ENCODE data around the gene HBA1.
"Not testable (repeated sequence)": the region's sequence is repeated elsewhere in the genome, so short reads cannot be mapped to it uniquely, and the experiment has no call there.

The HBA1 gene

DNA sequence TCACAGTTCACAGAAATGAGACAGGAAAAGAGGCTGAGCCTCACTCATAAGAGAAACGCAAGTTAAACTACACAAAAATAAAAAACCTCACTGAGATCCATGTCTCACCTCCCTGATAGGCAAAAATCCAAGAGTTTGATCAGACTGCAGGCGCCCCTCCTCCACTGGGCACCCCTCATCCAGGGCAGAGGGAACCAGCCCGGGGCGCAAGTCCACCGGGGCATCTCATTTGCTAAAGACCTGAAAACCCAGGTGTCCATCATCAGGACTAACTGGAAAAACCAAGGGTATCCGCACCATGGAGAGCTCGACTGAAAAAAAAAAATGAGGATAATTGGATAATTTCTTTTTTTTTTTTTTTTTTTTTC, 21.5 kb upstream of the HBA1 start:
- H3K4me3 ChIP-seq (ENCODE audit: low read depth, low read length), result peak overlapping the region; percentile 54
- DNase-seq (ENCODE audit: low read depth), result no peak

DNA sequence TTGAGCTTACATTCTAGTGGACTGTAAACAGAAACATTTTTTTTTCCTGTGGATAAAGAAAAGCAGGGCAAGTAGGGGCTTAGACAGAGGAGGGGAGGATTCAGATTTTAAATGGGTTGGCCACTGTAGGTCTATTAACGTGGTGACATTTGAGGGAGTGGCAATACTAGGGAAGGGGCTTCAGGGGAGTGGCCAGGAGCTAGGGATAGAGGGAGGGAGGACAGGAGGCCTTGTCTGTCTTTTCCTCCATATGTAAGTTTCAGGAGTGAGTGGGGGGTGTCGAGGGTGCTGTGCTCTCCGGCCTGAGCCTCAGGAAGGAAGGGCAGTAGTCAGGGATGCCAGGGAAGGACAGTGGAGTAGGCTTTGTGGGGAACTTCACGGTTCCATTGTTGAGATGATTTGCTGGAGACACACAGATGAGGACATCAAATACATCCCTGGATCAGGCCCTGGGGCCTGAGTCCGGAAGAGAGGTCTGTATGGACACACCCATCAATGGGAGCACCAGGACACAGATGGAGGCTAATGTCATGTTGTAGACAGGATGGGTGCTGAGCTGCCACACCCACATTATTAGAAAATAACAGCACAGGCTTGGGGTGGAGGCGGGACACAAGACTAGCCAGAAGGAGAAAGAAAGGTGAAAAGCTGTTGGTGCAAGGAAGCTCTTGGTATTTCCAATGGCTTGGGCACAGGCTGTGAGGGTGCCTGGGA, 17.2 kb upstream of the HBA1 start:
- DNase-seq (ENCODE audit: low read depth), result no peak
- no peak overlapping the region for H3K4me3 ChIP-seq (ENCODE audit: low read depth, low read length)

DNA sequence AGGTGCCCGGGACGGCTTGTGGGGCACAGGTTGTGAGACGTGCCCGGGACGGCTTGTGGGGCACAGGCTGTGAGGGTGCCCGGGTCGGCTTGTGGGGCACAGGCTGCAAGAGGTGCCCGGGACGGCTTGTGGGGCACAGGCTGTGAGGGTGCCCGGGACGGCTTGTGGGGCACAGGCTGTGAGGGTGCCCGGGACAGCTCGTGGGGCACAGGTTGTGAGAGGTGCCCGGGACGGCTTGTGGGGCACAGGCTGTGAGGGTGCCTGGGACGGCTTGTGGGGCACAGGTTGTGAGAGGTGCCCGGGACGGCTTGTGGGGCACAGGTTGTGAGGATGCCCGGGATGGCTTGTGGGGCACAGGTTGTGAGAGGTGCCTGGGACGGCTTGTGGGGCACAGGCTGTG, 16.2 kb upstream of the HBA1 start:
- not testable (repeated sequence) for H3K4me3 ChIP-seq (ENCODE audit: low read depth, low read length)

DNA sequence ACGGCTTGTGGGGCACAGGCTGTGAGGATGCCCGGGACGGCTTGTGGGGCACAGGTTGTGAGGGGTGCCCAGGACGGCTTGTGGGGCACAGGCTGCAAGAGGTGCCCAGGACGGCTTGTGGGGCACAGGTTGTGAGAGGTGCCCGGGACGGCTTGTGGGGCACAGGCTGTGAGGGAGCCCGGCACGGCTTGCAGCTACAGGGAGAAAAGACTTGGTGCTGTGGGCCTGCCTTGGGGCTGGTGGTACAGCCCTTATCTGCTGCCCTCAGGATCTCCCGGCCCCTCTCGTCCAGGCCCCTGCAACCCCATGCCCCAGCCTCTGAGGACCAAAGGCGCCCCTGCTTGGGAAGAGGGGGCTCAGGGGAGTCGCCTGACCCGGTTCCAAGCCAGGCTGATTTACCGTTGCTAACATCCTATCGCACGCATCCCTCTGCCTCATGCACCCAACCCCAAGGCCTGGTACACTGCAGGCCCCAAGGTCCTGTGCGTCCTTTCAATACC, 15.7 kb upstream of the HBA1 start:
- H3K4me3 ChIP-seq (ENCODE audit: low read depth, low read length), result no peak overlapping the region
- no peak for DNase-seq (ENCODE audit: low read depth)

More for the DNA sequence above, 16.2 kb upstream of the HBA1 start:
- not testable (repeated sequence) for DNase-seq (ENCODE audit: low read depth)

DNA sequence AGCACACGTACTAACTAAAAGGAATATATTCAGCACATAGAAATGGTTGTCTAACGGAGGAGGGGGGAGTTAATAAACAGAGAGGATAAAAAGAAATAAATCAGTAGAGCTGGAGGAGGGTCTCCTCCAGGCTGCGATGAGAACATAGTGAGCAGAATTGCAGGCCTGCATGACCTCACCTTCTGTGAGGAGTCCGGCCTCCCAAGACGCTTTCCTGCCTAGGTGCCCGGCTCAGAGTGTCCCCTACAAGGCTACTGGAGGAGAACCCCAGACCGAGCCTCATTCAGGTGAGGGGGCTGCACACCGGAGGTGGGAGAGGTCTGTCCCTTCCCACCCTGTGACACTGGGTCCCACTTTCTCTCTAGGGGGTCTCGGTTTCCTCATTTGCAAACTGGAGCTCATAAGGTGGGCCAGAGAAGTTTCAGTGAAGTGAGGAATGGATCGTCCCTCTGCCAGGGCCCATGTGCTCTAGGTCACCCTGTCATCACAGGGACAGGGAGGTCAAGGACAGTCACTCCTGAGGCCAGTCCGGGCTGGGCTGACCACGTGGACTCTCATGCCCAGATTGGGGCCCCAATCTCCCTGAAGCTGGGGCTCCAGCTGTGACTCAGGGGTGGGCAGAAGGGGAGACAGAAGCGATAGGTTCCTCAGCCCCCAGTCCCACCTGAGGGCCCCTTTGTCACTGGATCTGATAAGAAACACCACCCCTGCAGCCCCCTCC, 14.0 kb upstream of the HBA1 start:
- H3K4me3 ChIP-seq (ENCODE audit: low read depth, low read length), result no peak overlapping the region
- no peak for DNase-seq (ENCODE audit: low read depth)

DNA sequence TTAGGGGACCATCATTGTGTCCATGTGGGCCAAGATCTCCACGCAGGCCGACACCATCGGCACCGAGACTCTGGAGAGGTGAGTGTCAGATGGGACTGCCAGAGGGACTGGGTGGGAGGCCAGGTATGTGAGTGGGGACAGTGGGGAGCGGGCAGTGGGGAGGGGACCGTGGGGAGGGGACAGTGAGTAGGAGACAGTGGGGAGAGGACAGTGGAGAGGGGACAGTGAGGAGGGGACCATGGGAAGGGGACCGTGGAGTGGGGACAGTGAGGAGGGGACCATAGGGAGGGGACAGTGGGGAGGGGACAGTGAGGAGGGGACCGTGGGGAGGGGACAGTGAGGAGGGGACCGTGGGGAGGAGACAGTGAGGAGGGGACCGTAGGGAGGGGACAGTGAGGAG, 13.3 kb upstream of the HBA1 start:
- H3K4me3 ChIP-seq (ENCODE audit: low read depth, low read length); DNase-seq (ENCODE audit: low read depth): not testable (repeated sequence)

DNA sequence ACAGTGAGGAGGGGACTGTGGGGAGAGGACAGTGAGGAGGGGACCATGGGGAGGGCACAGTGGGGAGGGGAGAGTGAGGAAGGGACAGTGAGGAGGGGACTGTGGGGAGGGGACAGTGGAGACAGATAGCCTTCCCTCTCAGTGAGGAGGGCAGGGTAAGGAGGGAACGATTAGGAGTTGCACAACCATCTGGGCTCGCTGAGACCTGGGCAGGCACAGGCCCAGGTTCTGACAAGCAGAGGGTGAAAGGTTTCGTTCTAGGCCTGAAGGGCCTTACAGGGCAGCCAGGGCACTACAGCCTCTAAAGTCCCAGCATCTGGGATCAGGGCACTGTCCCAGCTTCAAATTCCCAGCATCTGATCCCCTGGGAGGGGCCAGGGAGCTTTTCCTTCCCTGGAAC, 12.8 kb upstream of the HBA1 start:
- H3K4me3 ChIP-seq (ENCODE audit: low read depth, low read length); DNase-seq (ENCODE audit: low read depth): not testable (repeated sequence)

DNA sequence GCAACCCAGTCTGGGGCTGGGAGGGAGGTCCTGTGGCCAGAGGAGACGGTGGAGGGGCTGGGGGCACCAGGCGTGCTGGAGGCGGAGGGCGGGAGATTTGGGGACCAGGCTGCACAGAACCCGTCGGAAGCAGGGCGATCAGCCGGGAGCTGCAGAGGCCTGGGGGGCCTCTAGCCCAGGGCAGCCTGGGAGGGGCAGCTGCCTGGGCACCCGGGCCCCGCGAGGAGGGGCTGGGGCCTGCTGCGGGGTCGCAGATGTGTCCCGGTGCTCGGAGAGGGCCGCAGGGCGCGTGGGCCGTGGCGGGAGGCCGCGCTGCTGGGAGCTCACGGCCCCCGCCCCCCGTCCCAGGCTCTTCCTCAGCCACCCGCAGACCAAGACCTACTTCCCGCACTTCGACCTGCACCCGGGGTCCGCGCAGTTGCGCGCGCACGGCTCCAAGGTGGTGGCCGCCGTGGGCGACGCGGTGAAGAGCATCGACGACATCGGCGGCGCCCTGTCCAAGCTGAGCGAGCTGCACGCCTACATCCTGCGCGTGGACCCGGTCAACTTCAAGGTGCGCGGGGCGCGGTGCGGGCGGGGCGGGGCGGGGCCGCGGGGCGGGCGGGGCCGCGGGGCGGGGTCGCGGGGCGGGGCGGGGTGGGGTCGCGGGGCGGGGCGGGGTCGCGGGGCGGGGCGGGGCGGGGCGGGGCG, 12.2 kb upstream of the HBA1 start:
- DNase-seq (ENCODE audit: low read depth); H3K4me3 ChIP-seq (ENCODE audit: low read depth, low read length): not testable (repeated sequence)

DNA sequence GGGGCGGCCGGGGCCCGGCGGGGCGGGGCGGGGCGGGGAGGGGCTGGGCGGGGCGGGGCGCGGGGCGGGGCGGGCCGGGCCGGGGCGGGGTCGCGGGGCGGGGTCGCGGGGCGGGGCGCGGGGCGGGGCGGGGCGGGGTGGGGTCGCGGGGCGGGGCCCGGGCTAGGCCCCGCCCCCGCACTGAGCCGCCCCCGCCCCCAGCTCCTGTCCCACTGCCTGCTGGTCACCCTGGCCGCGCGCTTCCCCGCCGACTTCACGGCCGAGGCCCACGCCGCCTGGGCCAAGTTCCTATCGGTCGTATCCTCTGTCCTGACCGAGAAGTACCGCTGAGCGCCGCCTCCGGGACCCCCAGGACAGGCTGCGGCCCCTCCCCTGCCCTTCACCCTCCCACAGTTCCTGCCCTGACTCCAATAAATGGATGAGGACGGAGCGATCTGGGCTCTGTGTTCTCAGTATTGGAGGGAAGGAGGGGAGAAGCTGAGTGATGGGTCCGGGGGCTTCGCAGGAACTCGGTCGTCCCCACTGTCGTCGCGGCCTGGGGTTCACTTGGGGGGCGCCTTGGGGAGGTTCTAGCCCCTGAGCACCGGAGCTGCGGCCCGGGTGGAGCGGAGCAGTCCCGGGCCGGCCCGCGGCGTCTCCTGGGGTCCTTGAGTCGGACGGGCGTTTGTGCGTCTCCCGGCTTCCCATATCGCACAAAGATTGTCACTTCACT, 11.5 kb upstream of the HBA1 start:
- peak overlapping the region; percentile 32 for H3K4me3 ChIP-seq (ENCODE audit: low read depth, low read length)
- DNase-seq (ENCODE audit: low read depth), result no peak

DNA sequence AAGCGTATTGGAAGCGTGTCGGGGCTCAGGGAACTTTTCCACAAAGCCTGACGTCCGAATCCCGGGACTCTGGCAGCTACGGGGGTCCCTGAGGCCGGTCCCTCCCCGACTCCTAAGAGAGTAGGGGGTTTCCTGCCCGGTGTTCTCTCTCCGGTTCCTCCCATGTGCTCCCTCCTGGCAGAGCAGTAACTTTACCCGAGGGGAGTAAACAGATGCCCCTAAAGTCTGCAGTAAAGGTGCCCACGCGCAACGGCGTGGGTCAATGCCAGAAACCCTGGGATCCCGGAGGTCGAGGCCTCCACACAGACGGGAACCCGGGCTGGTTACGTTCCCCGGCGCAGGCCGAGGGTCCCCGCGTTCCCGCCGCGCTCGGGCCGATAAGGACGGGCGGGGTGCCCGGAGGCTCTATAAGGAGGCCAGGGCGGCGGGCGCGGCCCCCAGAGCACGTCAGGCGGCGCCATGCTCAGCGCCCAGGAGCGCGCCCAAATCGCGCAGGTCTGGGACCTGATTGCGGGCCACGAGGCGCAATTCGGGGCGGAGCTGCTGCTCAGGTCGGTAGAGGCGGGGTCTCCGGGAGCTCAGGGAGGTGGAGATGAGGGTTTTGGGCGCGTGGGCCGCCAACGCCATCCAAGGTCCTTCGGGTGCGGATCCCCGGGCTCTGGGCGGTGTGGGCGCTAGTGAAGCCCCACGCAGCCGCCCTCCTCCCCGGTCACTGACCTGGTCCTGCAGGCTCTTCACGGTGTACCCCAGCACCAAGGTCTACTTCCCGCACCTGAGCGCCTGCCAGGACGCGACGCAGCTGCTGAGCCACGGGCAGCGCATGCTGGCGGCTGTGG, 10.7 kb upstream of the HBA1 start, which contains the start of gene HBM:
TSS of gene HBM (plus strand) at position 440 of the 836 bp plus-strand sequence. CDS start at position 460, 20 bp downstream.
- peak within 1 kb of the TSS; percentile 32 for H3K4me3 ChIP-seq (ENCODE audit: low read depth, low read length)
- no peak for DNase-seq (ENCODE audit: low read depth)

DNA sequence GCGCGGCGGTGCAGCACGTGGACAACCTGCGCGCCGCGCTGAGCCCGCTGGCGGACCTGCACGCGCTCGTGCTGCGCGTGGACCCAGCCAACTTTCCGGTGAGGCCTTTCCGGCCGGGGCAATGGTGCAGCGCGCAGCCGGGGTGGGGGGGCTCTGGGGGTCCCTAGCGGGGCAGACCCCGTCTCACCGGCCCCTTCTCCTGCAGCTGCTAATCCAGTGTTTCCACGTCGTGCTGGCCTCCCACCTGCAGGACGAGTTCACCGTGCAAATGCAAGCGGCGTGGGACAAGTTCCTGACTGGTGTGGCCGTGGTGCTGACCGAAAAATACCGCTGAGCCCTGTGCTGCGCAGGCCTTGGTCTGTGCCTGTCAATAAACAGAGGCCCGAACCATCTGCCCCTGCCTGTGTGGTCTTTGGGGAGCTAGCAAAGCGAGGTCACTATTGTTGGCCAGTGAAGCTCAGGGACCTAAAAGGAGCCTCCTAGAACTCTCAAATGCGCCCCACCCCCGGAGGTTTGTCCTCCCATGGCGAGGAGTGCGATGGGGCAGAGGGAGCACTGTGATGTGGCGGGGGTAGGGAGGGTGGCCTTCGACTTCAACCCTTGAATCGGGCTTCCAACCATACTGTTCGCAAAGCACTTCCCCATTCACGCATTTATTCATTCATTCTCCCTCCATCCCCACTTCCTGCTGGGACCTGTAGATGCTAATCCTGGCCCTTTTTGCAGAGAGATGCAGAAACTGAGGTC, 9.9 kb upstream of the HBA1 start:
- no peak overlapping the region for H3K4me3 ChIP-seq (ENCODE audit: low read depth, low read length)
- DNase-seq (ENCODE audit: low read depth), result no peak

DNA sequence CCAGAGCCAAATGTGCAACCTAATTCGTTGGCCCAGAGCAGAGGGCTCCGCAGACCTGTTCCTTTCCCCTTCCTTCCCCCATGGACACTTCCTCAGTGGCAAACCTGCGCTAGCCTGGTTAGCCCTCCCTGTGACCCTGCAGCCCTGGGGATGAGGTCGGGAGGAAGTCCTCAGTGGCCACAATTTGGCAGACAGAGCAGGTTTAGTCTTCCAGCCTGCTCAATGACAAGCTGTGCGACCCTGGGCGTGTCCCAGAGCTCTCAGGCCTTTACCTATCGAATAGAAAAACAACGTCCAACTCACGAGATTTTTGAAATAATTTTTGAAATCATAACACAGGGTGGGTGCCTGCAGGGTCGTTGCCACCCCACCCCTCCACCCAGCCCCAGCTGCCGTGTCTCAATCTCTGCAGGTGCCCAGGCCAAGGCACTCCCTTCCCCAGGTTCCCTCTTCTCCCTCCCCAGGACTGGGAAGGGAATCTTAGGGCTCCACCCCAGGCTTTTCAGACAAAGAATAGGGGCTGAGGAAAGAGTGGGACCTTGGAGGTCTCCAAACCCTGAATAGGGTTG, 9.3 kb upstream of the HBA1 start:
- H3K4me3 ChIP-seq (ENCODE audit: low read depth, low read length), result no peak overlapping the region
- no peak for DNase-seq (ENCODE audit: low read depth)

DNA sequence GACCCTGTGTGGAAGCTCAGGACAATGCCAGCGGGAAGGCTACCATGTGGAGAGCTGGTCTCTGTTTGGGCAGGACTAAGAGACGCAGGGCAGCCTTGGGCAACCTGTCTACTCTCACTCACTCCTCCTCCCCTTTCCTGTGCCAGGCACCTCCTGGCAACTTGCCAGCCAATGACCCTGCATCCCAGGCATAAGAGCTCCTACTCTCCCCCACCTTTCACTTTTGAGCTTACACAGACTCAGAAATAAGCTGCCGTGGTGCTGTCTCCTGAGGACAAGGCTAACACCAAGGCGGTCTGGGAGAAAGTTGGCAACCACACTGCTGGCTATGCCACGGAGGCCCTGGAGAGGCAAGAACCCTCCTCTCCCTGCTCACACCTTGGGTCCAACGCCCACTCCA, 8.1 kb upstream of the HBA1 start:
- no peak overlapping the region for H3K4me3 ChIP-seq (ENCODE audit: low read depth, low read length)
- DNase-seq (ENCODE audit: low read depth), result no peak

DNA sequence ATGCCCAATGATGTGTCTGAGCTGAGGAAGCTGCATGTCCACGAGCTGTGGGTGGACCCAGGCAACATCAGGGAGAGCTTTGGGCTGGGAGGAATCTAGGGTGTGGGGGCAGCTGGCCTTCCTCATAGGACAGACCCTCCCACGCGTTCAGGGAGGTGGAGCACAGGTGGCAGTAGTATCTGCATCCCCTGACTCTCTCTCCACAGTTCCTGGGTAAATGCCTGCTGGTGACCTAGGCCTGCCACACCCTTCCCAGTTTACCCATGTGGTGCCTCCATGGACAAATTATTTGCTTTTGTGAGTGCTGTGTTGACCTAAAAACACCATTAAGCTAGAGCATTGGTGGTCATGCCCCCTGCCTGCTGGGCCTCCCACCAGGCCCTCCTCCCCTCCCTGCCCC, 7.5 kb upstream of the HBA1 start:
- H3K4me3 ChIP-seq (ENCODE audit: low read depth, low read length), result no peak overlapping the region

DNA sequence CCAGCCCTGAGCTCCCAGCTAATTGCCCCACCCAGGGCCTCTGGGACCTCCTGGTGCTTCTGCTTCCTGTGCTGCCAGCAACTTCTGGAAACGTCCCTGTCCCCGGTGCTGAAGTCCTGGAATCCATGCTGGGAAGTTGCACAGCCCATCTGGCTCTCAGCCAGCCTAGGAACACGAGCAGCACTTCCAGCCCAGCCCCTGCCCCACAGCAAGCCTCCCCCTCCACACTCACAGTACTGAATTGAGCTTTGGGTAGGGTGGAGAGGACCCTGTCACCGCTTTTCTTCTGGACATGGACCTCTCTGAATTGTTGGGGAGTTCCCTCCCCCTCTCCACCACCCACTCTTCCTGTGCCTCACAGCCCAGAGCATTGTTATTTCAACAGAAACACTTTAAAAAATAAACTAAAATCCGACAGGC, 6.4 kb upstream of the HBA1 start:
- DNase-seq (ENCODE audit: low read depth), result not testable (repeated sequence)

More for the DNA sequence above, 7.5 kb upstream of the HBA1 start:
- DNase-seq (ENCODE audit: low read depth), result no peak

DNA sequence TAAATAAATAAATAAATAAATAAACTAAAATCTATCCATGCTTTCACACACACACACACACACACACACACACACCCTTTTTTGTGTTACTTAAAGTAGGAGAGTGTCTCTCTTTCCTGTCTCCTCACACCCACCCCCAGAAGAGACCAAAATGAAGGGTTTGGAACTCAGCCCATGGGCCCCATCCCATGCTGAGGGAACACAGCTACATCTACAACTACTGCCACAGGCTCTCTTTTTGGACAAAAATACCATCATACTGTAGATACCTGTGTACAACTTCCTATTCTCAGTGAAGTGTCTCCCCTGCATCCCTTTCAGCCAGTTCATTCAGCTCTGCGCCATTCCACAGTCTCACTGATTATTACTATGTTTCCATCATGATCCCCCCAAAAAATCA, 5.7 kb upstream of the HBA1 start:
- no peak overlapping the region for H3K4me3 ChIP-seq (ENCODE audit: low read depth, low read length)
- no peak for DNase-seq (ENCODE audit: low read depth)

More for the DNA sequence above, 6.4 kb upstream of the HBA1 start:
- H3K4me3 ChIP-seq (ENCODE audit: low read depth, low read length), result not testable (repeated sequence)

DNA sequence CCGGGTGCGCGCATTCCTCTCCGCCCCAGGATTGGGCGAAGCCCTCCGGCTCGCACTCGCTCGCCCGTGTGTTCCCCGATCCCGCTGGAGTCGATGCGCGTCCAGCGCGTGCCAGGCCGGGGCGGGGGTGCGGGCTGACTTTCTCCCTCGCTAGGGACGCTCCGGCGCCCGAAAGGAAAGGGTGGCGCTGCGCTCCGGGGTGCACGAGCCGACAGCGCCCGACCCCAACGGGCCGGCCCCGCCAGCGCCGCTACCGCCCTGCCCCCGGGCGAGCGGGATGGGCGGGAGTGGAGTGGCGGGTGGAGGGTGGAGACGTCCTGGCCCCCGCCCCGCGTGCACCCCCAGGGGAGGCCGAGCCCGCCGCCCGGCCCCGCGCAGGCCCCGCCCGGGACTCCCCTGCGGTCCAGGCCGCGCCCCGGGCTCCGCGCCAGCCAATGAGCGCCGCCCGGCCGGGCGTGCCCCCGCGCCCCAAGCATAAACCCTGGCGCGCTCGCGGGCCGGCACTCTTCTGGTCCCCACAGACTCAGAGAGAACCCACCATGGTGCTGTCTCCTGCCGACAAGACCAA, 4.0 kb upstream of the HBA1 start, which contains the start of gene HBA2:
TSS of gene HBA2 (plus strand) at position 503 of the 568 bp plus-strand sequence. CDS start at position 540, 37 bp downstream.
- not testable (repeated sequence) for H3K4me3 ChIP-seq (ENCODE audit: low read depth, low read length); DNase-seq (ENCODE audit: low read depth)

Measured in skeletal muscle cell (primary cell).